Transverse colon (tissue), 4 donors: ENCODE data around the gene CDK5RAP3. TPM values are rescaled to one million over a fixed set of nuclear protein-coding genes. Genes with fewer than 3 reads are reported as not detected.

ENCODE experiments used
- DNase-seq: peaks from one replicate; pipeline ENCODE4 v3.0.0-alpha.2; 2019
- H3K27ac ChIP-seq, 4 donors: fragments of 200-600 bp; sonication (generic); 2 replicates each; pipeline ENCODE4 v1.5.1; 2016 to 2018; ENCODE audit warnings: inconsistent platforms in 4 of 4
- H3K27me3 ChIP-seq: fragments of 200-600 bp; sonication (generic); 2 replicates; pipeline ENCODE4 v1.5.1; 2017; ENCODE audit warnings: inconsistent platforms
- H3K36me3 ChIP-seq, 4 donors: fragments of 200-600 bp; sonication (generic); 2 replicates each; pipeline ENCODE4 v1.5.1; 2017 to 2019; ENCODE audit warnings: inconsistent platforms in 4 of 4
- H3K4me1 ChIP-seq, 4 donors: fragments of 200-600 bp; sonication (generic); 2 replicates each; pipeline ENCODE4 v1.5.1; 2017 to 2020; ENCODE audit warnings: inconsistent platforms in 4 of 4
- H3K4me3 ChIP-seq, 4 donors: fragments of 200-600 bp; sonication (generic); 1 replicate in 1 of 4; 2 replicates in 3 of 4; pipeline versions ENCODE4 v1.5.1 to v1.6.1; 2017 to 2019; ENCODE audit warnings: inconsistent platforms in 4 of 4
- H3K9me3 ChIP-seq, 2 donors: fragments of 200-600 bp; sonication (generic); 2 replicates each; pipeline ENCODE4 v1.5.1; 2017 to 2019; ENCODE audit warnings: inconsistent platforms in 2 of 2
- CTCF ChIP-seq, 5 experiments: fragments of 200-600 bp in 3 of 5; fragments of 450-650 bp in 2 of 5; sonication (generic) in 3 of 5; IDR thresholded peaks; 1 replicate in 2 of 5; 2 replicates in 3 of 5; pipeline ENCODE4 v1.5.1; 2016 to 2017; ENCODE audit warnings: antibody characterized with exemption in 5 of 5, inconsistent platforms in 3 of 5, mild to moderate bottlenecking in 2 of 5, moderate library complexity in 1 of 5
- EP300 ChIP-seq: sonication (generic); formaldehyde crosslinking; IDR thresholded peaks from one replicate; pipeline ENCODE4 v1.6.1; 2017; ENCODE audit warnings: antibody characterized with exemption, low read depth
- POLR2A ChIP-seq: fragments of 450-650 bp; IDR thresholded peaks from one replicate; pipeline ENCODE4 v1.6.1; 2016; ENCODE audit warnings: antibody characterized with exemption, mild to moderate bottlenecking, moderate library complexity
- POLR2AphosphoS5 ChIP-seq, 3 donors: sonication (generic); formaldehyde crosslinking; IDR thresholded peaks; one replicate each; pipeline ENCODE4 v1.6.1; 2016; ENCODE audit warnings: antibody characterized with exemption in 3 of 3
- WGBS, 2 donors: methylation state at CpG; one replicate each; pipeline ENCODE4 v1.1.5; 2018; ENCODE audit warnings: low coverage in 1 of 2; 5-methylcytosine and 5-hydroxymethylcytosine counted together
- in situ Hi-C, 4 donors: fragments of 200-750 bp; cut with MboI; loops; one replicate each; pipeline versions ENCODE4 v1.15.0 to v1.15.1; 2017; ENCODE audit warnings: low sequenced_read_pairs in 3 of 4, low pct_ligation_motif_present in 1 of 4, low pct_unique_long_range_greater_than_20kb in 1 of 4
- intact Hi-C: fragments of 100-400 bp; cut with DNase I; formaldehyde crosslinking; loops from one replicate; pipeline ENCODE4 v1.15.1; 2023; ENCODE audit warnings: low total_unique reads
- total RNA-seq, 4 donors: library from RNA; depleted of rRNA; stranded (reverse); fragments of >200 nt; gene quantifications; one replicate each; pipeline ENCODE4 v1.1.0, GENCODE V29; 2016

The CDK5RAP3 gene
- total RNA-seq, 4 donors from 2014 or later = 159 to 540 (median 296) TPM

- in situ Hi-C loops = loop anchor here in 1 of 4 donors (25.0 kb wide), 1 partner anchor 128 kb away; the partner anchor contains the start of genes LRRC46, MRPL10 and SCRN2
- Histone ChIP-seq H3K4me3 (no peak overlapping the region), H3K27me3 (no peaks in the 10 kb centered on the region), H3K27ac (peak overlapping the region; percentile 78 to 87 (median 86)), H3K4me1 (peaks cover 21 to 70% (median 48%) of the 10 kb centered on the region in 4 donors), H3K36me3 (no peaks in the 10 kb centered on the region), H3K9me3 (no peaks in the 10 kb centered on the region)
- no peak for DNase-seq
- intact Hi-C loops = no loop called here
- TF ChIP-seq POLR2A (no peak), EP300 (no peak), CTCF (IDR thresholded peaks at IDR 0.05) (no peak), POLR2AphosphoS5 (IDR thresholded peaks at IDR 0.05) (no peak)
- WGBS, 2 donors = 90 to 95% methylated on average over 2 to 5 of the region's 5 CpGs
These were observed 6.1 kb upstream of the CDK5RAP3 start for GRCh38 chr17:47964856-47965255.

- Histone ChIP-seq H3K27me3 (no peaks in the 10 kb centered on the region), H3K27ac (peak overlapping the region; percentile 85 to 87 (median 86)), H3K9me3 (no peaks in the 10 kb centered on the region), H3K4me3 (peak overlapping the region in 1 of 4 donors; percentile 6), H3K4me1 (peaks cover 24 to 68% (median 45%) of the 10 kb centered on the region in 4 donors), H3K36me3 (no peaks in the 10 kb centered on the region)
- in situ Hi-C loops = loop anchor here in 1 of 4 donors (25.0 kb wide), 1 partner anchor 129 kb away; the partner anchor contains the start of genes LRRC46, MRPL10 and SCRN2
- DNase-seq = peak; percentile 82
- intact Hi-C loops = no loop called here
- WGBS, 2 donors = 23% methylated on average over 1 of the region's 1 CpG; no CpG with 5 or more reads in 1 of the 2 donors
- TF ChIP-seq EP300 = peak; percentile 57
- peak; percentile 44 to 88 (median 79) for TF ChIP-seq POLR2AphosphoS5 (IDR thresholded peaks at IDR 0.05)
- no peak for TF ChIP-seq CTCF (IDR thresholded peaks at IDR 0.05)
- peak; percentile 63 for TF ChIP-seq POLR2A
These were observed 4.8 kb upstream of the CDK5RAP3 start for GRCh38 chr17:47966079-47966519.

GRCh38 chr17:47967607-47968252, 3.2 kb upstream of the CDK5RAP3 start:
- in situ Hi-C loops (loop anchor here in 1 of 4 donors (25.0 kb wide), 1 partner anchor 130 kb away; the partner anchor contains the start of genes LRRC46, MRPL10 and SCRN2), intact Hi-C loops (no loop called here)
- no peak for TF ChIP-seq EP300
- peak in 1 of 3 donors; percentile 30 for TF ChIP-seq POLR2AphosphoS5 (IDR thresholded peaks at IDR 0.05)
- TF ChIP-seq POLR2A = peak; percentile 7
- no peak for TF ChIP-seq CTCF (IDR thresholded peaks at IDR 0.05)
- Histone ChIP-seq H3K36me3 (no peaks in the 10 kb centered on the region), H3K9me3 (no peaks in the 10 kb centered on the region), H3K4me3 (no peak overlapping the region), H3K27me3 (no peaks in the 10 kb centered on the region), H3K4me1 (peaks cover 30 to 78% (median 53%) of the 10 kb centered on the region in 4 donors), H3K27ac (peak overlapping the region; percentile 85 to 87 (median 86))
- peak; percentile 60 for DNase-seq
- 30% methylated on average over 5 of the region's 5 CpGs; no CpG with 5 or more reads in 1 of the 2 donors for WGBS, 2 donors

GRCh38 chr17:47968836-47969235, 2.1 kb upstream of the CDK5RAP3 start:
- H3K4me1 ChIP-seq = peaks cover 30 to 79% (median 52%) of the 10 kb centered on the region in 4 donors
- no peaks in the 10 kb centered on the region for H3K27me3 ChIP-seq
- H3K36me3 ChIP-seq = peaks cover 0 to 4% (median 2%) of the 10 kb centered on the region in 4 donors
- in situ Hi-C loops = loop anchor here in 1 of 4 donors (25.0 kb wide), 1 partner anchor 132 kb away; the partner anchor contains the start of genes LRRC46, MRPL10 and SCRN2
- no peak for DNase-seq
- H3K4me3 ChIP-seq = no peak overlapping the region
- TF ChIP-seq CTCF (IDR thresholded peaks at IDR 0.05) (no peak), POLR2AphosphoS5 (IDR thresholded peaks at IDR 0.05) (no peak)
- H3K27ac ChIP-seq = peak overlapping the region in 1 of 4 donors; percentile 85
- intact Hi-C loops = no loop called here
- 66% methylated on average over 5 of the region's 5 CpGs; no CpG with 5 or more reads in 1 of the 2 donors for WGBS, 2 donors
- no peaks in the 10 kb centered on the region for H3K9me3 ChIP-seq
